HuH-7.5 (cell line): ENCODE data around the gene NELFA.

Experiments used
- DNase-seq: peaks from one replicate; pipeline ENCODE4 v3.0.0; 2011; ENCODE audit warnings: low spot score

Gene NELFA

DNA sequence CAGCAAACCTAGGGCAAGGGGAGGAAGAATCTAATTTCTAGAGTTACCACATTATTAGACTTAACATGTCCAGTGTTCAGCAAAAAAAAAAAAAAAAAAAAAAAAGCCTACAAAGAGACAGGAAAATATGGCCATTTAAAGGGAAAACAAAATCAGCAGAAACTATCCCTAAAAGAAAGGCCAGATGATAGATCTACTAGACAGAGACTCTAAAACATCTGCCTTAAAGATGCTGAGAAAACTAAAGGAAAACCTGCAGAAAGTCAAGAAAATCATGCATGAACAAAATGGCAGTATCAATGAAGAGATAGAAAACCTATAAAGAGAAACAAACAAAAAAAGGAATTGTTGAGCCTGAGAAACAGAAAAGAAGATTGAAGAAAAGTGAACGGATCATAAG is 43.8 kb downstream of the NELFA start:
- DNase-seq, result no peak

DNA sequence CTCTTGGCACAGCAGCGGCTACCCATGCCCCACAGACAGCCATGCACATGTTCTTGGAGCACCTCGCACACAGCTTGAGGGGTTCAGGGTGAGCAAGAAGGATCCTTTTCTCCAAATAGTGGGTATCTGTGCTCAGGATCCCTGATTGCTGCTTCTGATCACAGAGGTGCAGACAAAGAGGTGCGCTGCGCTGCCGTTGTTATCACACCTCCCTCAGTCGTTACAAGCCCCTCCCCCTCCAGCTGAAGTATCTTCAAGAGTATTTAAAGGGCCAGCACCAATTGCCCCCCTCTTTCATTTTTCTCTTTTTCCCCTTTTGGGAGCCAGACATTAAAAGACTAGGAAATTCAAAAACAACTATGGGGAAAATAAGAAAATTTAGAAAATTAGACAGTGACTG is 44.3 kb downstream of the NELFA start:
- no peak for DNase-seq

DNA sequence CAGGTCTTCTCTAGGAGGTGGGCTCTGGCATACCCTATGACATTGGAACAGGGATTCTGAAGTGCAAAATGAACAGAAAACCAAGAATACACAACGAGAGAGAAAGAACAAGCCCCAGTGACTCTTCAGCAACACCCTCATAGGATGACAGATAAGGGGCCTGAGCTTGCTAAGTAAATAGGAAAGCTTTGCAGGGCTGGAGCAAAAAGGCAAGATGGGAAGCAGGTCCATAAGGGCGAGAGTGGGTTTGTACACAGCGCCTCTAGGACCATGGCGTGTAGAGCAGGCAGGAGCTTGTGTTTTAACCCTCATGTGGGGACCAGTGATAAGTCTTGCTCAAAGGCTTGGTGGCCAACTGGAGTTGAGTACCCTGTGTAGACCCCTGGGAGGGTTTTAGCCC is 45.8 kb downstream of the NELFA start:
- DNase-seq, result no peak

DNA sequence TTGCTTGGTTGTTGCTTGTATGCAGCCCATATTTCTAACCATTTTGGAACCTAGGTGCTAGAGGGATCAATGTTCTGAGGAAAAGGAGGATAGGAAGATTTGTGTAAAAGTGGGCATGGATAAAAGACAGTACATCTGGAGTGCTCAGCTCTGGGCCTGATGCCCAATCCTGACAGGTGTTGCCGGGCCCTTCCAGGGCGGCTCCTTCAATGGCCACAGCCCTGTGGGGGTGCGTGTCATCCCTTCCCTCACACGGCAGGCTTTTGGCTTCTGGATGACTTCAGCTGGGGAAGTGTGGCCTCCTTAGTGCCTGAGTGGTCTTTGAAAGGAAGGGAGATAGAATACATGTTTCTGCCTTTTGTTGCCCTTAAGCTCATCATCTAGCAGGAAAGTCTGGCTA is 47.2 kb downstream of the NELFA start:
- DNase-seq, result no peak

DNA sequence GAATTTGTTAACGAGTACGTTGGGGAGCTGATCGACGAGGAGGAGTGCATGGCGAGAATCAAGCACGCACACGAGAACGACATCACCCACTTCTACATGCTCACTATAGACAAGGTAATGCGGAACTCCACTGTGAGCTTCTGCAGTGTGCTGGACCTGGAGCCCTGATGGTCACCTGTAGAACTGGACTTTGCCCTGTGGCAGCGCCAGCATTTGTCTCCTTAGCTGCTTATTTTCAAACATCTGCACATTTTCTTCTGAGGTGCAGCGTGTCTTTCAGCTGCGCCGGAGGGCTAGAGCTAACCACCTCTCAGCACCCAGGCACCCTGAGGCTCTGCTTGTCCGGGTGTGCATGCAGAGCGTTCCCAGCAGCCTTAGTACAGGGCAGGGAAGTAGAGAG is 47.7 kb downstream of the NELFA start:
- no peak for DNase-seq

DNA sequence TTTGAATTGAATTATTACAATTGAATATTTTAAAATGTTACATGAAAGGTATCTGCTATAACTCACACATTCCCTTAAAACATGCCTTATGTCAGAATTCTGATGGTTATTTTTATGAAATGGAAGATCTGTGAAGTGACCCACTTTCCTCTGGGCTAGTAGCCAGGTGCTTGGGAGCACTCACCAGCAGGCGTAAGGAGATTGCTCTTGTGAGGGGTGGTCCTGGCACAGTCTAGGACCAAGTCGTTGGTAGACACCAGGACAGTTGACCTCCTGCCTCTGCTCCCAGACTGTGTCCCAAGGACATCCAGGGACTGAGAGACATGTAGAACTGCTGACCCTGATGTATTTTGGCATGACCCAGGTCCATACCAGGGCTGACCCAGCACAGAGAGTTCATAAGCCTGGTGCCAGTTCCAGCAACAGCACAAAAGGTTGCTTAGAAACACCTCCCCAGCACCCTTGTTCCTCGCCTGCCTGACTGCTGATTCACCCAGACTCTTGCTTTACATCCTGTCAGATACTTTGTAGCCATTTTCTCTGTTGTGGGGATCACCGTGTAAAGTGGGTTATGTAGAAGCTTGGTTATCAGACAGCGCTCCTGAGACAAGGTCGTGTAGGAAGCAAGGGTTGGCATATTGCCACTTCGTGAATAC is 48.5 kb downstream of the NELFA start:
- no peak for DNase-seq

DNA sequence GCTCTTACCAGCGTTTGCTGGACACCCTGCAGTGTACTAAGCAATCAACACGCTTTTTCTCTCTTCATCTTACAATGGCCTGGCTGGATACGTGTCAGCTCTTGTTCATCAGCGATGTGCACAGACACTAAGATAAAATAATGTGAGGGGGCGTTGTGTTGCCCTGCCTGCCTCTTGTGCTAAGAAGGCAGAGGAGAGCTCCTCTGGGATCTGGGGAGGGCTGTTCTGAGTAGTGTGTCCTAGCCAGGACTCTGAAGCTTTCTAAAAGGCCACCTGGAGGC is 49.7 kb downstream of the NELFA start:
- no peak for DNase-seq

DNA sequence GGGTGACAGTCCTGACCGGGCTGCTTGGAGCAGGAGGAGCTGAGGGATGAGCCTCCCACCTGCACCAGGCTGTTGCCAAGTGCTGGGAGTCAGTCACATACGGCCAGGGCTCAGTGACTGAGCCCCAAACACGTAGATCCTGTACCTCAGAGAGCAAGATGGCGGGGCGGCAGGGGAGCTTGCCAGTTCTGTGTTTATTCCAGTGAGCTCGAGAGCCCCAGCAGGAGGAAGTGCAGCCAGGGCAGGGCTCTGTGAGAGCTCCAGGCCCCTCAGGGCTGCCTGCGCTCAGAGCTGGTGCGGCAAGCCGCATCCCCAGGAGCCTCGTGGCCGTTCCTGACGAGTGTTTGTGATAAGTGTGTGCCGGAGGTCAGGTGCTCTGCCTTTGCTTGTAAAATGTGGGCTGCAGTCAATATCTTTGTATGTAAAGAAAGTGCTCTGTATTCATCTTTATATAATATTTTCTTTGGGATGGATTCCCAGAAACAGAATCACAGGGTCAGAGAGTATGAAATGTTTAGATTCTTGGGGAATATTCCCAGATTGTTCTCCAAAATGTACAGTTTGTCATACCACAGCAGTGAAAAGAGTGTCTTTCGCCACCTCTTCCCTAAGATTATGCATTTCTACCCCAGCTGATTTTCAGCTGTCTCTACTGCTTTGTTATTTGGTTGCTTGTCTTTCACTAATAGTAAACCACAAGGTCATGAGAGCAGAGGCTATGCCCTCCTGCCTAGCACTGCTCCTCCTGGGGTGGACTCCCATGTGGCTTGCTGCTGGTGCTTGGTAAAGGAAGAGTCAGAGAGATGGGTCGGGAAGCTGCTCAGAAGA is 50.3 kb downstream of the NELFA start:
- DNase-seq, result no peak

DNA sequence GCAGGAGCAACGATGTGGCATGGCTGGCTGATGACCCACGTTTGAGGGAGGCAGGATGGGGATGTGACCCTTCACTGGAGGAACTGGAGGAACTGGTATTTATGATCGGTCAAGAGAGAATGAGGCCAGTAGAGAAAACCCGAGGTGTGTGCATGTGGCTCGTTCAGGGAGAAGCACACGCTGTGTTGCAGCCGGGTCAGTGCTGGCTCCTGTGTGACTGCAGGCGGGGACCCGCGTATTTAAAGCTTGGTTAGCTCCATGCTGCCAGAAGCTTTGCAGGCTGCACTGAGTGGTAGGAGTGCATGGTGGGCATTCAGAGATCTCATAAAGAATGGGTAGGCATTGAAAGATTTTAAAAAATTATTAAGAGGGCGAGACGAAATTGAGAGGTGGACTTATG is 52.1 kb downstream of the NELFA start:
- DNase-seq, result no peak

DNA sequence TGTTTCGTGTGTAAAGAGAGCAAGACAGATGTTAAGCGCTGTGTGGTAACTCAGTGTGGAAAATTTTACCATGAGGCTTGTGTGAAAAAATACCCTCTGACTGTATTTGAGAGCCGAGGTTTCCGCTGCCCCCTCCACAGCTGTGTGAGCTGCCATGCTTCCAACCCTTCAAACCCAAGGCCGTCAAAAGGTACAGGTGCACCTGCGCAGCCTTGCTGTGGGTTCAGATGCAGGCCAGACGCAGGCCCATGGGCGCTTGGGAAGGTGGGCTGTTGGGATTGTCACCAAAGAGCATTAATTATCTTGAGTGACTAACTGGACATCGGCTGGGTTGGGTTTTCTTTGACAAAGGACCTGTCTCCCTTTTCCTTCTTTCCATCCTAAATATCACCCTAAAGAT is 55.4 kb downstream of the NELFA start:
- DNase-seq, result no peak

DNA sequence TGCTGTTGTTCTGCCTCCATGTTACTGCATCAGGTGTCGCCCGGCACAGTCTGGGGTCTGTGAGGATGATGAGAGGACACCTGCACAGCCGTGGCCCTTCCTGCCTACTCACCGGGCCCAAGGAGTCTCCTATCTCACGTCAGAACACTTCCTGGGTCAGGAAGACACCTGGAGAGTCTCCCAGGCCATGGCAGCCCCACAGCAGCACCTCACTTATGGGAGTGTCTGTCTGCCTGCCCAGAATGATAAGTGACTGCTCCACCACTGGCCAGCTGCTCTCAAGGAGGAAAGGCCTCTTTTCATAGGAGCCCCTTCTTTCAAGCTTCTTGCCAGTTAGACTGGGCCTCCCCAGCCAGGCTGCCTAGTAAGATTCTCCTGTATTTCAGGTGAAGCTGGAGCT is 56.1 kb downstream of the NELFA start:
- DNase-seq, result no peak

DNA sequence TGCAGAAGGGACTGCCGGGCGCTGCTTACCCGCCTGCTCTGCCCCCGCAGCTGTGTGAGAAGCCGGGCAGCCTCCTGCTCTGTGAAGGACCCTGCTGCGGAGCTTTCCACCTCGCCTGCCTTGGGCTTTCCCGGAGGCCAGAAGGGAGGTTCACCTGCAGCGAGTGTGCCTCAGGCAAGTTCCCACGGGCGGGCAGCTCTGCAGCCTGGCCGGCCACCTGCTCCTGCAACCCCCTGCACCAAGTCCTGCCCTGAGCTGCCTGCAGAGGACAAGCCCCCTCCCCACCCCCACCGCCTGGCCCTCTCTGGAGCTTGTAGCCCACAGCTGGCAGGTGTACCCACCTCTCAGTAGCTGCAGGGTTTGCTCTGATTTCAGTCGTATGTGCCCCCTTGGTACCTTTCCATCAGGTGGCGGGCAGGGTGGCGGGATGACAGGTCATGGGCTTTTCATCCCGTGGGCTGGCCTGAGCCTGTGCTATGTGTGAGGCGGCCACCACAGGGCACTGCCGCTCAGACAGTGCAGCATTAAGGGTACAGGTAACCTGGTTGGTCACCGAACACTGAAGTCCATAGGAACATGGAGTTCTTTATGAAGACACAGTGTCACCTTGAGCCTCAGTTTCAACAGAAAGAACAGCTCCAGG is 56.6 kb downstream of the NELFA start:
- no peak for DNase-seq

DNA sequence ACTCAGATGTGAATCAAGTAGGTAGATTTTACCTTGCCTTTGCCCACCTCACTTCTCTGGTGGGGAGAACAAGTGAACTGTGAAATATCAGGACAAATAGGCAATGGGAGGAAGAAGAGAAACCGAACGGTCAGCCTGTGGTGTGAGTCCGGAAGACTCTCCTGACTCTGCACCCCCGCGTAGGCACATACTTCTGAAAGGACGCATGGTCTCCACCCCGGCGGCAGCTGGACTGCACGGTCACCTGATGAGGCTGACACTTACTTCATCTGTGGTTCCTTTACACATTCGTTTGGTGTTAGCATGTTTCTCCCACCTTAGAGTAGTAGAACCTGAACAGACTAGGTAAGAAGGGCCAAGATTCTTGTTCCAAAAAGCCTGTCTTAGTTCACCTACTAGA is 58.4 kb downstream of the NELFA start:
- DNase-seq, result no peak

DNA sequence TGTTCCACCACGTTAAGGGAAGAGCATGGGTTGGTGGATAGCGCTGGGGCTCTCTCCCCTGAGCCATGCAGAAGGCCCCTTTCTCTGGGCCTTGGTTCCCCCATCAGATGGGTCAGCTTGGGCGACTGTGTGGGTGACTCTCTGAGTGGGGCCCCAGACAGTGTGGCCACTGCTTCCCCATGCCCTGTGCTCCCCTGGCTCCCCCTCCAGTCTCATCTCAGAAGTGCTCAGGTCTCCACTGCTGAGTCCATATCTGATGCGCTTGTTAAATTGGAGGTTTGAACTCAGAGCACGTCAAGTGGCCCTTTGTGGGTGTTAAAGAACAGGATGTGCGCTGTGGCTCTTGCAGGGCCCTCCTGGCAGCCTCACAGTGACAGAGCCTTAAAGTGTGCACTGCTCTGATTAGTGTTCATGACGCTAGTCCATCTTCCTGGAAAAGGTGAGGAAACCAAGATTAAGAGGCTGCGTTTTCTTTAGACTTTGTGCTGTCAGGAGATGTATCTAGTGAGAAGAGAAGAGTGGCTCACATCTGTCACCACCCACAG is 59.8 kb downstream of the NELFA start:
- no peak for DNase-seq

DNA sequence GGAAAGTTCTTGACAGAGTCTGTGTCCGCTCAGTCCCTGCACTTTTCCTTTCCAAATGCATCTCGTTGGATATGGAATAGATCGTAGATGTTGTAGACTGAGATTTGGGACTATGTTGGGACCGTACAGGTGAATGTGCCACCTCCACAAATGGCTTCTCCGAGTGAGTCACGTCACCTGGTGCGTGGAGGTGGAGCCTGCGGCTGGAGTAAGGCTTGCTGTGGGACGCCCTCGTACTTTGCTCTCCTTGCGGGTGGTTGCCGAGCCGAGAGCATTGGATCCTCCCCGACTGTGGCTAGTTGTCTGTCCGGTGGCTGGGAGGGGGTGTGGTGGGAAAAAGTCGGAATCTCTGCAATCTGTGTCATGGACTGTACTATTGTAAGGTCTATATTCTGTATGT is 60.5 kb downstream of the NELFA start:
- no peak for DNase-seq

DNA sequence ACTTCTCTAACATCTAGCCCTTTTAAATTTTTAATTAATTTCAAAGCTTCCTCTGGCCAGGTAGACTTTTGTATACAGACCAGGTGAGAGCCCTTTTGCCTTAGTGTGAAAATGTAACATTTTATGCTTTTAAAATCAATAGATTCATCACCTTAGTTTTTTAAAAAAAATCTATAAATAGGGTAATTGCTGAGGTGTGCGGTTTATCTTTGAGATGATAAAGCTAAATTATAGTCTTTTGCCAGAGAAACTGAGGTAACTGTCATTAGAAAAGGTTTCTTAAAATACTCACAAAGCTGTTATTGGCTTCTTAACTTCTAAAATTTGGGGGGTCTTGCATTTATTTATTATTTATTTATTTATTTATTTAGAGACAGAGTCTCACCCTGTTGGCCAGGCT is 62.9 kb downstream of the NELFA start:
- DNase-seq, result no peak

DNA sequence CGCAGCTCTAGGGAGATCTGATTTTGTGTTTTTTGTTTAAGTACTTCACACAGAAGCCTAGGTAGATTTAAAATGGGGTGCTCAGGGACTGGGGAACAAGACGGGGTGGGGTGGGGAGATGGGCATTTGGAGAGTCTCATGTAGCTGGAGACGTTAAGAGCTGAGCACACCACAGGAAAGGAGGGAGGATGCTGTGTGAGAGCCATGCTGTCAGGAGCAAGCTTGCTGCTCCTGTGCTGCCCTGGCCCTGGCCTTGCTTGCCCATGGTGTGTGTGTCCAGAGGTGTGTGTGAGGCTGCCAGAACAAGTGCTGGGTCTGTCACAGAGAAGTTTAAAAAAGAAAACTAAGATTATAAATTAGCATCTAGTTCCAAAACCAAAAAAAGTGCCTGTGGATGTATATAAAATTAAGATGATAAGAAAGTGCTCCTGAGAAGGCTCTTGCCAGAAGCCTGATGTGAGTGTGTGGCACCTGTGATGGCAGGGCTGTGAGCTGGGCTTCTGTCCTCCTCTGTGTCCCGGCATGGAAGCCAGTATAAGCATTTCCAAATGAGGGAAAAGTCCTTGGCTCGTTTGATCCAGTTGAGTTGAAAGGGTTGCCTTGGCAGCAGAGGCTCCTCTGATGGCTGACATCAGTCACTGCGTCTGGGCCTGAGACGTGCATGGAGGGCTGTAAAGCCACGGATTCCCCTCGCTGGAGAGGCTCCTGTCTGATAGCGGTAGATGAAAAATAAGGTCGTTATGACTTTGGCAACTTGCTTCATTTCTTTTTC is 63.5 kb downstream of the NELFA start:
- DNase-seq, result no peak

DNA sequence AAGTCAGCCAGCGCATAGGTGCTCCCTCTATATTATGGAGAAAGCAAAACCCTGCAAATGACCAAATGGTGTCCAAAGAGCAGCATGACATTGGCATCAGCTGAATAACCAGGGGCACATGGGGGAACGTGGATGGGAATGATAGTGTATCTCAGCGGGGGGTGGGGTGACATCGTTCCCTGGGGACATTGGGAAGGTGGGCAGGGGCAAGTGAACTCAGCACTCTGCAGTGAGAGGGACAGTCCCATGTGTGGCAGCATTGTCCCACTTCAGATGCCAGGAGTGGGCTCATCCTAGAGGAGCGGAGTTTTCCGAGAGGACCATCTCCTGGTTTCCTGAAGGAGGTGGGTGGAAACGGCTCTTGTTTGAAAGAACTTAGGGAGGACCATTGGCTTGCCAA is 64.8 kb downstream of the NELFA start:
- DNase-seq, result no peak

DNA sequence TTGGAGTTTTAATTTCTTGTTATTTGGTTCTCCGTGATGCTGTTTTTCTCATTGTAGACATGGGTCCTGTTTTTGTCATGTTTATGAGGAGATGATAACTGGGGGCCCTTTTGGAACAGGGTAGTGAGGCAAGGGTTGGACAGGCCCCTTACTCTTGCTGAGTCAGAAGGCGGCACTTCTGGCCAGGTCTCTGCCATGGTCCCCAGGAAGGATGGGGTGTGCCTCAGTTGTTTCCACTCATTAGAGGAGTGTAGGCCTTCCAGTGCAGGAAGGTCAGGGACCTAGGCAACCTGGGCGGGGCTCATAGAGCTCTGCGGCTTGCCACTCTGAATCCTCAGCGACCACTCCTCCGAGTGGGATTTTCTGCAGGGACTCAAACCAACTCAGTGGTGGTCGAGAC is 68.2 kb downstream of the NELFA start:
- no peak for DNase-seq

DNA sequence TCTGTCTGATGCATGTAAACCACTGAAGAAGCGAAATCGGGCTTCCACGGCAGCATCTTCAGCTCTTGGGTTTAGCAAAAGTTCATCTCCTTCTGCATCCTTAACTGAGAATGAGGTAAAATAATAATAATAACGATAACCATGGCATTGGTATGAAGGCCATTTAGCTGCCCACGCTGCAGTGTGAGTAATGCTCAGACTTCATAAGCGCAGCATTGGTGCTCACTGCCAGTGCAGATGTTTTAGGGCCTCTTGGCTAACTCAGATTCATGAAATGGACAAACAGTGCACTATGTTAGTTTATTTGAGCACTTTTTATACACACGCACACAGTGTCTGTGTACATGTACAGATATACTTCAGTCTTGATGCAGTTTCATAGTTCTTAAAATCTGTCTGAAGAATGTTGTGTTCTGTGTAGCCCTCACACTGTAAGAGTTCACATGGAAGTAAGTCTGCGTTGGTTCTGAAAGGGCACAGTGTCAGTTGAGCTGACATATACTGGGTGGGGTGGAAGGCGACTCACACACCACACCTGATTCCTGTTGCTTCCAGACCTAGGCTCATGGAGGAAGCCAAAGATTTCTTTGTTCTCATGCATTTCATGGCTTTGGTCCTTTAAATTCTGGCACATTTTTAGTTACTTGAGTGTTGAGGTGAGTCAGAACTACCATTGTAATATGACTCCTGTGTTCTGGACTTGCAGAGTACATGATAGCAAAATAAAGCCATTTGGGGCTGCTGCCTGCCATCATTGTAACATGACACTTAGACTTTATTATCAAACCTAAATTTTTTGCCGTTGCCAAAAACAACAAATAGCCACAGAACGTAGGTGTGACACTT is 68.9 kb downstream of the NELFA start:
- DNase-seq, result no peak

DNA sequence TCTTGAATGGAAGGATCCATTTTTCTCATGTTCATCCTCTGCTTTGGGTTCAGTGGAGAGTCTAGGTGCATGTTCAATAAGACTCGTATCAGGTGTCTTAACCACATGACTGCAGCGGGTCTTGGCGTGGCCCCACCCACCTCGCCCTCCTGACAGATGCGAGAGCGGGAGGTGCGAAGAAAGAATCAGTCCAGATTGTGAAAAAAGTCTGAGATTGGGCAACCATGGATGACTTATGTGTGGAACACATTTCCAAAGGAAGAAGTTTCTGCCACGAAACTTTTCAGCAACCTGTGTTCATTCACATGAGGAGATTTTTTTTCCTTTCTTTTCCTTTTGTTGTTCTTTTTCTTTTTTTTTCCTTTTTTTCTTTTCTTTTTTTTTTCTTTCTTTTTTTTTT is 70.7 kb downstream of the NELFA start:
- no peak for DNase-seq

DNA sequence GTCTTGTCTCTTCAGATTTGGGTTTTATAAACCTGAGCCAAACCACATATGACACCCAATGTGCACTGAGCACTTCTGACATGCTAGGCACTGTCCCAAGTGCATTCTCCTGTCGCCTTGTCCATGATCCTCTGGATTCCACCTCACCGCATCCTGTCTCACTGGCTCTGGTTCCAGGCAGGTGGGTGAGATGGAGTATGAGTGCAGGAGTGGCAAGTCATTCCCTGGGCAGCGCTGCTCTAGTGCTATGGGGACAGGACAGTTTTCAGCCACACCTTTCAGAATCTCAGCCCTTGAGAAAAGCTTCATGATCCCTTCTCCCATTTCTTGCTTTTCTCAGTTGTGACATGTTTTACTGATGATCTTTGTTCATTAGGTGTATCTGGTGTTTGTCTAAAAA is 71.2 kb downstream of the NELFA start:
- no peak for DNase-seq
